Midbrain (tissue), 1 donor: ENCODE data around the gene CALR.
"Not testable (repeated sequence)": the region's sequence is repeated elsewhere in the genome, so short reads cannot be mapped to it uniquely, and the experiment has no call there.

ENCODE experiments used
- DNase-seq: peaks from one replicate; lab custom pipeline; 2025; lab: John Stamatoyannopoulos, UW

CALR gene

DNA sequence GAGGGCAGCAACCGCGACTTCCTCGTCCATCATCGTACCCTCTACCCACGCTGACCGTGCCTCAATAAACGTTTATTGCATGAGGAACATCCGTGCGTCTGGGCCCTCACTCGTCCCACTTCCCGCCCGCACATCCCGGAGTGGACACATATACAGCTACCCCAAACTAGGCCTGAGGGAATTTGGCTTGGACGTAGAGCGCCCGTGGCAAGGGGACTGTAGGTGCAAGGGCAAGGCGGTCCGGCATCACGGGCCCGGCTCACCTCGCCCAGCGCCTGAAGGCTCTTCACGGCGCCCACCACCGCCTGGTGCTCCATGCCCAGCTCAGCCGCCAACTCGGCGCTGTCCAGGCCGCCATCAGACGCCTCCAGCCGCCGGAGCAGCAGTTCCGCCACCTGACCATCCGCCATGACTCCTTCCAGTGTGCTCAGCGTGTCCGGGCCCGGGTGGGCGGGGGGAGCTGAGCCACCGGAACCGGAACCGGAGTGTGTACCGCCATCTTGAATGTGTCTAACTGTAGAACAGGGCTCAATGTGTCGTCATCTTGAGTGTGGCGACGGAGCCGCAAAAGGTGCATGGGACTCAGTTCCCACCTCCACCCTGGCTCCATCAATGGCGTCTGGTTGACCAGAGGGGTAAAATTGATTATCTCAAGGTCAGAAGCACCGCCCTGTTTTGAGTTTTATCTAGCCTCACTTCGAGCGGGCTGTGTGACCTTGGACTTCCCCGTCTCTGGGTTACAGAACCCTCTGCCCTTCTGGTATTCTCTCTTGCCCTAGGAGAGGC is 4.9 kb upstream of the CALR start, which contains the start of gene FARSA:
TSS of gene FARSA (minus strand) at position 425 of the 786 bp plus-strand sequence. CDS start at position 410, 15 bp downstream.
- DNase-seq, result peak; percentile 97

DNA sequence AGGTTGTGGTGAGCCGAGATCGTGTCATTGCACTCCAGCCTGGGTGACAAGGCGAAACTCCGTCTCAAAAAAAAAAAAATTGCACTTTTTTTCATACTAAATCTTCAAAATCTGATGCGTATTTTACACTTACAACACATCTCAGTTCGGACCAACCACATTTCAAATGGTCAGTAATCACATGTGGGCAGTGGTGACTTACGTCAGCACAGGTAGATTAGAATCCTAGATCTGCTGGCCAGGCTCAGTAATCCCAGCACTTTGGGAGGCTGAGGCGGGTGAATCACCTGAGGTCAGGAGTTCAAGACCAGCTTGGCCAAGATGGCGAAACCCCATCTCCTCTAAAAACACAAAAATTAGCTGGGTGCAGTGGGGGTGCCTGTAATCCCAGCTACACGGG is 3.3 kb upstream of the CALR start:
- DNase-seq, result no peak

- DNase-seq, result no peak
These were observed 1.8 kb upstream of the CALR start for GRCh38 chr19:12936582-12936981.

DNA sequence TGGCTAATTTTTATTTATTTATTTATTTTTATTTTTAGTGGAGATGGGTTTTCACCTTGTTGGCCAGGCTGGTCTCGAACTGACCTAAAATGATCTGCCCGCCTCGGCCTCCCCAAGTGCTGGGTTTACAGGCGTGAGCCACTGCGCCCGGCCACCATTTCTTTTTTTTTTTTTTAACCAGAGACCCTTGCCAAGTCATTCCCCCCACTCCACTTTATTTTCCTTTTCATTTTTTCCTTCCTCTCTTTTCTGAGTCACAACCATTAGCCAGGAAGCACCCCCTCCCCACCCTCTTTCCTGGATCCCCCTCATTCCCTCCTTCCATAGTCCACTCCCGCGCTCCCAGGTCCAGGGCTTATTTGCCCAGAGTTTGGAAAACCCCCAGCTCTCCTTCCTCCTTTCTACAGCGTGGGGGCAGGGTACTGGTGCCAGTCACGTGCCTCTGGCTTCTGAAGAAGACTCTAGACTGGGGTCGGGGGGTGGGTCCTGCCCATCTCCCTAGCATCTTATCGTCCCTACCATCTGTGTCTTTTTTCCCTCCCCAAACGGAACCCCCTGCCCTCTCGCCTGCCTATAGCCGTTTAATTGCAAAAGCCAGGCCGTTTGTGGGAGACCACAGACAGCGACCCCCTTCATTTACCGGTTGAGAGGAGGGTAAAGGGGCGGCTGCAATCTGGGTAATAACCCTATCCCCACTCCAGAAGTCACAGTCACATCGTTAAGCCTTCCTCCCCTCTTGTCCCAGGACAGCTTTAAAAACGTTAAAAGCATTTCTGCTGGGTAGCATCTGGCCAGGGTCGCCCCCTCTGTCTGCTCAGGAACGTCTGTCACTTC is 1.1 kb upstream of the CALR start:
- DNase-seq, result no peak

GRCh38 chr19:12938779-12939601 is 581 bp downstream of the CALR start:
- DNase-seq, result no peak

GRCh38 chr19:12939975-12940423 is 1.6 kb downstream of the CALR start:
- no peak for DNase-seq

DNA sequence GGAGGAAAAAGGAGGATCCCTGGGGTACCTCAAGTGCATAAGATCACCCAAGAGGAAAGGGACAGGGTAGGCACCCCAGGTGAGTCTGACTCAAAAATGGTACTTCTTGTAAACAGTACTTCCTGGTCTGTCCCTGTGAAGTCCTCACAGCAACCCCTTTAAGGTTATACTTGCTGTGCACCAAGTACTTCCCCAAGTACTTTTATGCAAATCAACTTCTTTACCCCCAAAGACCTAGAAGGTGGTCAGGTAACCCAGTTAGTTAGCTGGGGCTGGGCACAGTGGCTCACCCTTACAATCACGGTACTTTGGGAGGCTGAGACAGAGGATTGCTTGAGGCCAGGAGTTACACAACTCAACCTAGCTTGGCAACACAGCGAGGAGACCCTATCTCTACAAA is 2.5 kb downstream of the CALR start:
- no peak for DNase-seq

DNA sequence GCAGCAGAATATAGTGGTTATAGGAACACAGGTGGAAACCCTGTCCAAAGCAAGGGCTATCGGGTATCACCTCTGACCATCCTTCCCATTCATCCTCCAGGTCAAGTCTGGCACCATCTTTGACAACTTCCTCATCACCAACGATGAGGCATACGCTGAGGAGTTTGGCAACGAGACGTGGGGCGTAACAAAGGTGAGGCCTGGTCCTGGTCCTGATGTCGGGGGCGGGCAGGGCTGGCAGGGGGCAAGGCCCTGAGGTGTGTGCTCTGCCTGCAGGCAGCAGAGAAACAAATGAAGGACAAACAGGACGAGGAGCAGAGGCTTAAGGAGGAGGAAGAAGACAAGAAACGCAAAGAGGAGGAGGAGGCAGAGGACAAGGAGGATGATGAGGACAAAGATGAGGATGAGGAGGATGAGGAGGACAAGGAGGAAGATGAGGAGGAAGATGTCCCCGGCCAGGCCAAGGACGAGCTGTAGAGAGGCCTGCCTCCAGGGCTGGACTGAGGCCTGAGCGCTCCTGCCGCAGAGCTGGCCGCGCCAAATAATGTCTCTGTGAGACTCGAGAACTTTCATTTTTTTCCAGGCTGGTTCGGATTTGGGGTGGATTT is 5.1 kb downstream of the CALR start:
- no peak for DNase-seq

DNA sequence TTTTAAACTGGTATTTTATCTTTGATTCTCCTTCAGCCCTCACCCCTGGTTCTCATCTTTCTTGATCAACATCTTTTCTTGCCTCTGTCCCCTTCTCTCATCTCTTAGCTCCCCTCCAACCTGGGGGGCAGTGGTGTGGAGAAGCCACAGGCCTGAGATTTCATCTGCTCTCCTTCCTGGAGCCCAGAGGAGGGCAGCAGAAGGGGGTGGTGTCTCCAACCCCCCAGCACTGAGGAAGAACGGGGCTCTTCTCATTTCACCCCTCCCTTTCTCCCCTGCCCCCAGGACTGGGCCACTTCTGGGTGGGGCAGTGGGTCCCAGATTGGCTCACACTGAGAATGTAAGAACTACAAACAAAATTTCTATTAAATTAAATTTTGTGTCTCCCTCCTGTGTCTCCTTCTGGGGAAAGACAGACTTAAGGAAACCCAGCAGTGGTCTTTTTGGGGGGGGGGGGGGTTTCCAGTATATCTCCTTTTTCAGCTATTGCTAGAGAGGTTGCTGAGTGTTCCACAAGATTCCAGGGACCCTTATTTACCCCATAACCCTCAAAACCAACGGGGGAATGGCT is 5.8 kb downstream of the CALR start:
- DNase-seq, result no peak

- peak; percentile 89 for DNase-seq
These were observed 7.2 kb downstream of the CALR start, which contains the start of gene RAD23A for GRCh38 chr19:12945479-12946091. RAD23A (plus strand) TSS chr19:12945862; CDS start chr19:12945949, 87 bp downstream.

DNA sequence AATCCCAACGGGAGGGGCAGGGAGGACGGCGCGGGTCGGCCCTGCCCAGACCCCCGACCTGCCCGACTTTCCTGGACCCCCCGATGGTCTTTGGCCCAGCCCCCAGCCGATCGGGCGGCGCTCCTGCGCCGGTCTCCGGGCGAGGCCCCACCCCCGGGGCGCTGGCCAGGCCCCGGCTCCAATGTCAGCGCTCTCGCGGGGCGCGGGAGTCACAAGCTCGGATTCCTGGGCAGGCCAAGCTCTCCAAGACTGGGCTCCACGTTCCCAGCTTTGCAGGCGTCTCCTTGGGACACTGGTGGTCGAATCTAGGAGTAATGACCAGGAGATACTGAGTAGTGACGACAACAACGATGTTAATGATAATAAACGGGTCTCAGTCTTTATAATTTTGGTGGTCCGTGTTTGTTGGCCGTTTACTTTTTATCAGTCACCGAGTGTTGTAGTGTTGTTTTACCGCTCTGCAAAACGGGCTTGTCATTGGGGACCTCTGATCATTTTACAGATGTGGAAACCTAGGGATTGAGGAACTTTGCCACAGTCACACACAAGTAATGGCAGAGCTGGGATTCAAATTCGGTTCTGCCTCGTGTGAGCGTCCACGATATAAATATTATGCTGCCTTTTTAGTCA is 7.8 kb downstream of the CALR start:
- DNase-seq, result no peak

GRCh38 chr19:12946731-12947496 is 8.5 kb downstream of the CALR start:
- DNase-seq, result no peak

DNA sequence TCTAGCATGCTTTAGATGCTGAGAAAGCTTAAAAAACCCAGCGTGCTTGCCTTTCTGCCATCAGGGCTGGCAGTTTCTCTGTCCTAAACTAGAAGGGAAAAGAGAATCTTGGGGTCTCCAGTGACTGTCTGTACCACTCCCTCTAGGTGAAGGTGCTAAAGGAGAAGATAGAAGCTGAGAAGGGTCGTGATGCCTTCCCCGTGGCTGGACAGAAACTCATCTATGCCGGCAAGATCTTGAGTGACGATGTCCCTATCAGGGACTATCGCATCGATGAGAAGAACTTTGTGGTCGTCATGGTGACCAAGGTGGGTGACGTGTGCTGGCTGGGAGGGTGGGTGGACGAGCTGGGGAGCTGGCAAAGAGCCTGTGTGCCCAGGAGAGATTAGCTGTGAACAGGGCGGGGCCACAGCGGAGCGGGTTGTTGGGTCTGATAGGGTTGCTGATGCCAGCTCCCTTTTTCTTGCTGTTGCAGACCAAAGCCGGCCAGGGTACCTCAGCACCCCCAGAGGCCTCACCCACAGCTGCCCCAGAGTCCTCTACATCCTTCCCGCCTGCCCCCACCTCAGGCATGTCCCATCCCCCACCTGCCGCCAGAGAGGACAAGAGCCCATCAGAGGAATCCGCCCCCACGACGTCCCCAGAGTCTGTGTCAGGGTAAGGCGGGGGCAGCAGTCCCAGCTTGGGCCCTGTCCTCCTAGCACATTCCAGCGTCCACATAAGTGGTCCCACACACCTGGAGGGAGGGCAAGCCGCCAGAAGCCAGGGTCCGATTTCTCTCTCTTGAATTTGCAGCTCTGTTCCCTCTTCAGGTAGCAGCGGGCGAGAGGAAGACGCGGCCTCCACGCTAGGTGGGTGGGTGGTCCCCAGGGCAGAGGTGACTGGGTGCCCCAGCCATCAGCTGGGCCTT is 9.5 kb downstream of the CALR start:
- DNase-seq, result no peak

DNA sequence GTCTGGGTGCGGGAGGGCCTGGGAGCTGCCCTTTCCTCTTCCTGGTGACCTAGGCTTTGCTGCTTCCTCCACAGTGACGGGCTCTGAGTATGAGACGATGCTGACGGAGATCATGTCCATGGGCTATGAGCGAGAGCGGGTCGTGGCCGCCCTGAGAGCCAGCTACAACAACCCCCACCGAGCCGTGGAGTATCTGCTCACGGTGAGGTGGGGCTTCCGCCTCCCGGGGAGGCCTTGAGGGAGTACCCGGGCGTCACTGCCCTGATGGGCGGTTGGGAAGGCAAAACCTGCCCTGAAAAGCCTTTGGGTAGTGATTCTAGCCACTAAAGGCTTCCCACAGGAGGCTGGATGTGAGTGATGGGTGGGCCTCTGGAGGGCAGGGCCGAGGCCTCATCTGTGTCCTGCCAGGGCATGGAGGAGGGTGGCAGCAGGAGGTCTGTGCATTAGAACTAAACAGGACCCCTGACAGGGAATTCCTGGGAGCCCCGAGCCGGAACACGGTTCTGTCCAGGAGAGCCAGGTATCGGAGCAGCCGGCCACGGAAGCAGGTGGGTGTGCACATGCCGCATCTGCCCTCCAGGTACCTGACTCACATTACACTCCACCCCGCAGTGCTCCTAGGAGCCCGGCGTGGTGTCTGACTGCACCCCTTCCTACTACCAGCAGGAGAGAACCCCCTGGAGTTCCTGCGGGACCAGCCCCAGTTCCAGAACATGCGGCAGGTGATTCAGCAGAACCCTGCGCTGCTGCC is 10.4 kb downstream of the CALR start:
- no peak for DNase-seq

DNA sequence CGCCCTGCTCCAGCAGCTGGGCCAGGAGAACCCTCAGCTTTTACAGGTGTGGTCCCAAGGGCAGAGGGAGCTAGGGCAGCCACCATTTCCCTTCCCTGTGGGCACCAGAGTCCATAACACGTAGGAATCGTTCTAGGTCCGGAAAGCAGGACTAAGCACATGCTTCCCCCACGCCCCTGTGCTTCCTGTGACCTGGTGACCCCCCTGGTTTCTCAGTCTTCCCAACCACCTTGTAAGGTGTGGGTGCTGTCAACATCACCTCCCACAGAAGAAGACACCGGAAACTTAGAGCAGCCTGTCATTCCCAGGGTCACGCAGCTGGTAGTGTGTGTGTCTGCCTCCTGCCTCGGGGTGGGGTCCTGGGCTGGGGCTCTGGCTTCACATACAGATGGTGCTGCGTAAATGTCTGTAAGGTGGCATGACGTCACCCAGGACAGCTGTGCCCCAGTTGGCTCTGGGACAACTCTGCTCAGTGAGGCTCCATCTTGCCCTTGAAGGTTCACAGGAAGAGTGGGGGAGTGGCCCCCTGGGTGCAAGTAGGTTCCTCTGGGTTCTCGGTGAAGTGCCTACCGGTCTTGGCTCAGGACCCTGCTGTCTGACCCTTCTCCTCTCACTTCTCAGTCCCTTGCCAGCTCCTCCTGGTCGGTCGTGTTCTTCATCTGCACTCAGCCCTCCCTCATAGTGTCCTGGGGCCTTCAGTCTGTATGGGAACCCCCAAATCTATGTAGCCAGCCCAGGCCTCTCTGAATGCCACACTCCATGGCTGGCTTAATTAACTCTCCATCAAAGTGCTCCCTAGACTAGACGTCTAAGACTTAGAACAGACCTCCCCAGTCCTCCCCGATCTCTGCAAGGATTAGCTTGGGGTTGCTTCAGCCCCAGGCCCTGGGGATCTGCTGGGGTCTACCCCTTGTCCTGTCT is 11.2 kb downstream of the CALR start:
- DNase-seq, result no peak

- DNase-seq, result not testable (repeated sequence)
These were observed 13.6 kb downstream of the CALR start for GRCh38 chr19:12952050-12952449.
